GM18498 (cell line): ENCODE data around the gene OR5H1.
"Not testable (repeated sequence)": the region's sequence is repeated elsewhere in the genome, so short reads cannot be mapped to it uniquely, and the experiment has no call there.

ENCODE experiments used
- ATAC-seq: cut with Tn5 transposase; IDR thresholded peaks from one replicate; pipeline ENCODE4 v1.9.1; 2021; ENCODE audit warnings: mild to moderate bottlenecking, moderate library complexity; ENCODE audit not compliant: unreplicated experiment

OR5H1 gene

GRCh38 chr3:98130421-98130820 lies at the start of gene OR5H1:
TSS of gene OR5H1 (plus strand) at chr3:98130721. CDS start at chr3:98132698, 1,977 bp downstream.
- ATAC-seq: no peak

GRCh38 chr3:98086873-98087272 lies 43.6 kb upstream of the OR5H1 start, which contains the start of gene OR5AC2:
TSS of gene OR5AC2 (plus strand) at chr3:98087173. CDS start at chr3:98087173, 0 bp downstream.
- no peak for ATAC-seq

- no peak for ATAC-seq
These were observed 34.6 kb upstream of the OR5H1 start for GRCh38 chr3:98095882-98096281.

- ATAC-seq: no peak
These were observed 30.7 kb upstream of the OR5H1 start for GRCh38 chr3:98099848-98100247.

GRCh38 chr3:98108162-98108561 lies 22.4 kb upstream of the OR5H1 start:
- ATAC-seq: no peak

- no peak for ATAC-seq
These were observed 20.5 kb upstream of the OR5H1 start for GRCh38 chr3:98109807-98110549.

GRCh38 chr3:98110550-98110908 lies 20.0 kb upstream of the OR5H1 start:
- no peak for ATAC-seq

- no peak for ATAC-seq
These were observed 16.3 kb upstream of the OR5H1 start for GRCh38 chr3:98114264-98114663.

- ATAC-seq: no peak
These were observed 14.8 kb upstream of the OR5H1 start for GRCh38 chr3:98115717-98116116.

- ATAC-seq: no peak
These were observed 6.1 kb downstream of the OR5H1 start for GRCh38 chr3:98136631-98137030.

- ATAC-seq: not testable (repeated sequence)
These were observed 7.5 kb downstream of the OR5H1 start for GRCh38 chr3:98137826-98138557.

- no peak for ATAC-seq
These were observed 10.0 kb downstream of the OR5H1 start for GRCh38 chr3:98140531-98140930.

GRCh38 chr3:98147179-98147578 lies 16.7 kb downstream of the OR5H1 start, which contains the start of gene OR5H14:
TSS of gene OR5H14 (plus strand) at chr3:98147479. CDS start at chr3:98149386, 1,907 bp downstream.
- ATAC-seq: no peak

- no peak for ATAC-seq
These were observed 18.2 kb downstream of the OR5H1 start for GRCh38 chr3:98148751-98149150.

- not testable (repeated sequence) for ATAC-seq
These were observed 18.9 kb downstream of the OR5H1 start for GRCh38 chr3:98149456-98149855.

GRCh38 chr3:98151241-98151640 lies 20.7 kb downstream of the OR5H1 start:
- no peak for ATAC-seq

GRCh38 chr3:98166396-98166795 lies 35.9 kb downstream of the OR5H1 start, which contains the start of gene OR5H15:
TSS of gene OR5H15 (plus strand) at chr3:98166696. CDS start at chr3:98168700, 2,004 bp downstream.
- no peak for ATAC-seq

- no peak for ATAC-seq
These were observed 40.5 kb downstream of the OR5H1 start for GRCh38 chr3:98171071-98171470.

GRCh38 chr3:98172621-98173020 lies 42.1 kb downstream of the OR5H1 start:
- ATAC-seq: no peak

GRCh38 chr3:98180319-98180890 lies 49.9 kb downstream of the OR5H1 start:
- no peak for ATAC-seq

GRCh38 chr3:98182196-98182595 lies 51.7 kb downstream of the OR5H1 start:
- no peak for ATAC-seq

GRCh38 chr3:98185180-98185579 lies 54.7 kb downstream of the OR5H1 start:
- ATAC-seq: no peak
